Activated CD4-positive, alpha-beta memory T cell treated with anti-CD3 and anti-CD28 coated beads, Interleukin-2, amount 10 ng/mL, durations not matched to agents 7 days and 5 days (primary cell): ENCODE results near the gene HBS1L. TPM values are rescaled to one million over a fixed set of nuclear protein-coding genes. Genes with fewer than 3 reads are reported as not detected.

Source experiments
- CTCF ChIA-PET: fragments of 350-600 bp; sonication (Branson Sonifier 250); formaldehyde crosslinking; loops from one replicate; lab custom pipeline; 2021; ENCODE audit warnings: antibody characterized with exemption, inconsistent platforms; lab: Charles Lee
- POLR2A ChIA-PET: fragments of 350-600 bp; sonication (Branson Sonifier 250); formaldehyde crosslinking; loops from one replicate; lab custom pipeline; 2021; ENCODE audit warnings: antibody characterized with exemption; lab: Charles Lee
- DNase-seq: peaks from one replicate; pipeline ENCODE4 v3.0.0-alpha.2; 2020
- H3K27ac Mint-ChIP-seq: one replicate; pipeline ENCODE4 v1.8.0; 2021; ENCODE audit warnings: mild to moderate bottlenecking, mixed read lengths
- H3K27me3 Mint-ChIP-seq: one replicate; pipeline ENCODE4 v1.8.0; 2021; ENCODE audit warnings: mixed read lengths
- H3K36me3 Mint-ChIP-seq: one replicate; pipeline ENCODE4 v1.8.0; 2021; ENCODE audit warnings: low read depth, mixed read lengths
- H3K4me1 Mint-ChIP-seq: one replicate; pipeline ENCODE4 v1.8.0; 2021; ENCODE audit warnings: mixed read lengths
- H3K4me3 Mint-ChIP-seq: one replicate; pipeline ENCODE4 v1.8.0; 2021; ENCODE audit warnings: mild to moderate bottlenecking, mixed read lengths
- H3K9me3 Mint-ChIP-seq: one replicate; pipeline ENCODE4 v1.8.0; 2021; ENCODE audit warnings: mixed read lengths
- total RNA-seq, 2 experiments: library from RNA; stranded (reverse); gene quantifications; one replicate each; pipeline ENCODE4 v1.2.3, GENCODE V29; 2021

HBS1L gene
- total RNA-seq, 2 experiments from 2014 or later, result 90.3 to 91.6 TPM

DNA sequence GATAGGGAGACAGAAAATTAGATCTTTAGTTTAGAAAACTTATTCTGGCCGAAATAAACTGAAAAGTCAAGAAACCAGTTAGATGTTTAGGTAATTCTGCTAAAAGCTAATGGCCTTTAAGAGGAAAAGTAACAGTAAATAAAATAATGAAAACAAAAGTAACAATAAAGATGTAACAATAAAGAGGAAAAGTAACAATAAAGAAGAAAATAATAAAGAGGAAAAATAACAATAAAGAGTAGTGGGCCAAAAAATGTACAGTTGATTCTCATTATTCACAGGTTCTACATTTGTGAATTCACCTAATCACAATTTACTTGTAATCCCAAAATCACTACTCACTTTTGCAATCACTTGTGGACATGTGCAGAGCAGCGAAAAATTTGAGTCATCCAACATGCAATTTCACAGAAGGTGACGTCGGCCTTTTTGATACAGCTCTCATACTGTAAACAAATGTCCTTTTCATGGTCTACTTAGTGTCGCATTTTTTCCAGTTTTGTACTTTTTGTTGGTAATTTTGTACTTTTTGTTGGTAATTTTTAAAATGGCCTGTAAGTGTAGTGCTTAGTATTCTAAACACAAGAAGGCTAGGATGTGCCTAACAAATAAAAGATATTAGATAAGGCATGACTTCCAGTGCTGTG, 24.0 kb downstream of the HBS1L start:
- peaks cover 39% of the 10 kb centered on the region for H3K4me1 Mint-ChIP-seq
- no peaks in the 10 kb centered on the region for H3K27me3 Mint-ChIP-seq
- POLR2A ChIA-PET, result no interaction called here
- no peaks in the 10 kb centered on the region for H3K9me3 Mint-ChIP-seq
- peaks cover 66% of the 10 kb centered on the region for H3K36me3 Mint-ChIP-seq
- H3K27ac Mint-ChIP-seq, result peak overlapping the region; percentile 41
- H3K4me3 Mint-ChIP-seq, result peak overlapping the region; percentile 4
- CTCF ChIA-PET, result interaction anchor here (2.2 kb wide), 1 partner anchor 153 kb away, joined by 6 read pairs; no protein-coding TSS in a partner anchor
- DNase-seq, result no peak

- H3K4me1 Mint-ChIP-seq, result peaks cover 41% of the 10 kb centered on the region
- ChIA-PET POLR2A (no interaction called here), CTCF (interaction anchor here (2.2 kb wide), 1 partner anchor 154 kb away, joined by 6 read pairs; no protein-coding TSS in a partner anchor)
- peak overlapping the region; percentile 4 for H3K4me3 Mint-ChIP-seq
- no peak for DNase-seq
- H3K27me3 Mint-ChIP-seq, result no peaks in the 10 kb centered on the region
- H3K9me3 Mint-ChIP-seq, result no peaks in the 10 kb centered on the region
- H3K36me3 Mint-ChIP-seq, result peaks cover 68% of the 10 kb centered on the region
- peak overlapping the region; percentile 41 for H3K27ac Mint-ChIP-seq
These were observed 24.6 kb downstream of the HBS1L start for GRCh38 chr6:135030056-135030473.

DNA sequence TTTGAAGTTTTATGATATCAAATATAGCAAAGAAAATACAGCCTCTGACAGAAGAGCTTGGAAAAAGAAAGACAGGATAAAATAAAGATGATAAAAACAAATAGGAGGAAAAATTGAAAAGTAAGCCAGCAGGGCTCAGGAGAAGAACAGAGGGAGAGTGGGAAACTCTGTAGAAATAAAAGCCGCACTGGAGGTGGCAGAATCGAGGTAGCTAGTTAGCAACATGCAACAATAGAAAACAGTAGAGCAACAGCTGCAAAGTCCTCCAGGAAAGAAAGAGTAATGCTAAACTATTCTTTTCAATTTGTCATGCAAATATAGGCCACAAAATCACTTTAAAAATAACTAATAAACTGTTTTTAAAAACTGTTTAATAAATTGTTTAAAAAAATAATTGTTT, 28.8 kb downstream of the HBS1L start:
- no peaks in the 10 kb centered on the region for H3K27me3 Mint-ChIP-seq
- peaks cover 38% of the 10 kb centered on the region for H3K36me3 Mint-ChIP-seq
- H3K27ac Mint-ChIP-seq, result no peak overlapping the region
- H3K9me3 Mint-ChIP-seq, result no peaks in the 10 kb centered on the region
- no peak for DNase-seq
- CTCF ChIA-PET, result interaction anchor here (1.9 kb wide), 1 partner anchor 29 kb away, joined by 4 read pairs; the partner anchor contains the start of gene HBS1L
- peaks cover 45% of the 10 kb centered on the region for H3K4me1 Mint-ChIP-seq
- POLR2A ChIA-PET, result interaction anchor here (0.7 to 1.8 kb wide), 2 partner anchors 10 to 29 kb away, joined by 4 to 6 read pairs; partner anchors contain the start of gene HBS1L
- H3K4me3 Mint-ChIP-seq, result no peak overlapping the region

DNA sequence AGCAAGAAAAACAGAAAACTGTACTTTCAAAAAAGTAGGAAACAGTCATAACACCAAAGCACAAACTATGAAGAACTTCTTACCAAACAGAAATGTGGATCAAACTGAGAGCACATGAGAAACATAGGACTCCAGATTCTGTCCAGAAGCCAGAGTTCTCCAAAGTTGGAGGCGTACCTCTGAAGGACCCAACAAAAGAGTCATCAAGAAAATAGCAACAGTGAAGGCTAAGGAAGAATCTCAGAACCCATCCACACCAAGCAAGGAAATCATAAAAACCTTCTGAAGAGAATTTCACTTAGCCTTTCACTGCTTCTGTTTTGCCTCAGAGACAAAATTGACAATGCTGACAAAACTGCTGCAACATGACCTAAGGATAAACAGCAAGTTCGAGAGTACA, 29.4 kb downstream of the HBS1L start:
- Mint-ChIP-seq H3K9me3 (no peaks in the 10 kb centered on the region), H3K4me1 (peaks cover 43% of the 10 kb centered on the region), H3K27me3 (no peaks in the 10 kb centered on the region), H3K36me3 (peaks cover 36% of the 10 kb centered on the region), H3K27ac (no peak overlapping the region), H3K4me3 (no peak overlapping the region)
- DNase-seq, result no peak
- ChIA-PET CTCF (interaction anchor here (1.9 kb wide), 1 partner anchor 30 kb away, joined by 4 read pairs; the partner anchor contains the start of gene HBS1L), POLR2A (interaction anchor here (0.7 to 1.8 kb wide), 2 partner anchors 10 to 30 kb away, joined by 4 to 6 read pairs; partner anchors contain the start of gene HBS1L)

- H3K4me1 Mint-ChIP-seq, result peaks cover 40% of the 10 kb centered on the region
- H3K36me3 Mint-ChIP-seq, result peaks cover 31% of the 10 kb centered on the region
- H3K9me3 Mint-ChIP-seq, result no peaks in the 10 kb centered on the region
- POLR2A ChIA-PET, result interaction anchor here (0.7 to 2.3 kb wide), 4 partner anchors 14 to 159 kb away, joined by 3 to 13 read pairs (median 4); partner anchors contain the start of genes HBS1L and MYB
- H3K4me3 Mint-ChIP-seq, result no peak overlapping the region
- CTCF ChIA-PET, result interaction anchor here (0.7 to 1.2 kb wide), 9 partner anchors 10 to 1318 kb away, joined by 3 to 5 read pairs (median 3); partner anchors contain the start of gene HBS1L
- no peaks in the 10 kb centered on the region for H3K27me3 Mint-ChIP-seq
- no peak for DNase-seq
- H3K27ac Mint-ChIP-seq, result peak overlapping the region; percentile 3
These were observed 32.4 kb downstream of the HBS1L start for GRCh38 chr6:135022050-135022697.

DNA sequence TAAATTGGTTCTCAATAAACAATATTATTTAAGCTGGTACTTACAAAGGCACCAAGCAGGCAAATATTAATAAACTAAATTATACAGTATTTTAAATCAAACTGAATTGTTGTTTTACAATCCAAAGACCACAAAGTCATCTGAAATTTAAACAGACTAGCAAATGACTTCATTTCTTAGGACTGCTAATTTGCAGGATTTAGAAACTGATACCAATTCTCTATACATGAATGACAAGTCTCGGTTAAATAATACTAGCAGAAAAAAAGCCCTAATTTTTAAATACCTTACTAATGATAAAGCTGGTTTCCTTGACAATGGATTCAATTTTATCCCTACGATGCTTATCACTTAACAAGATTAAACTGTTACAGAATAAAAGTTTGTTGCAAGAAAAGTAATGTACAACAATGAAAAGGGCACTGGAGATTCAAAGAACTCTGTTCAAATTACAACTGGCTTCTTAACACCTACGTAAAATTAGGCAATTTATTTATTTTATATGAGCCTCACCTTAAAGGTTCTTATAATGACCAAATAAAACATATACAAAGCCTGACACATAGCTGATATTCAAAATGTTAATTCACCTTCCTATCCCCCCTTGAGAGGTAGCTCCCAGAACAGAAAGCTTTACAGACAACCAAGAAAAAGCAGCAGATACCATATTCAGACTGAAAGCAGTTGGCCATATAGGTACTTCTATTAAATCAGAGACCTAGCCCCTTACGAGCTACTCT, 33.1 kb downstream of the HBS1L start:
- POLR2A ChIA-PET, result interaction anchor here (0.7 to 2.3 kb wide), 4 partner anchors 15 to 159 kb away, joined by 3 to 13 read pairs (median 4); partner anchors contain the start of genes HBS1L and MYB
- no peaks in the 10 kb centered on the region for H3K27me3 Mint-ChIP-seq
- no peak overlapping the region for H3K4me3 Mint-ChIP-seq
- H3K9me3 Mint-ChIP-seq, result no peaks in the 10 kb centered on the region
- no peak for DNase-seq
- CTCF ChIA-PET, result interaction anchor here (0.7 to 1.2 kb wide), 7 partner anchors 17 to 418 kb away, joined by 3 to 5 read pairs (median 3); partner anchors contain the start of gene HBS1L
- H3K4me1 Mint-ChIP-seq, result peaks cover 41% of the 10 kb centered on the region
- peaks cover 27% of the 10 kb centered on the region for H3K36me3 Mint-ChIP-seq
- peak overlapping the region; percentile 3 for H3K27ac Mint-ChIP-seq

DNA sequence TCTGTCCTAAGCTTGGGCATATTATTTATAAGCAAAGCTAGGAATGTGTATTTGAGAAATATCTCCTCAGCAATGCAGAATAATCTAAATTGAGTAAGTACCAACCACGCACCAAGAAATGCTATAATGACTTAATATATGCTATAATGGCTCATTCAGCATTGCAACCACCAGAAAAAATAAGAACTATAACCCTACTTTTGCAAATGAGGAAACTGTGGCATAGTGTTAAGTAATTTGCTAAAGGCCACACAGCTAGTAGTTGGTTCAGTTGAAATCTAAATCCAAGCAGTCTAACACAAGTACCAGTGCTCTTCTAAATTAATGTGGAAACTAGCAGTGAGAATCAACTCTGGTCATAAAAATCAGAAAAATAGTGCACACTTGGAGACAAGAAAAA, 35.7 kb downstream of the HBS1L start:
- DNase-seq, result no peak
- peaks cover 20% of the 10 kb centered on the region for H3K36me3 Mint-ChIP-seq
- POLR2A ChIA-PET, result no interaction called here
- H3K4me1 Mint-ChIP-seq, result peaks cover 51% of the 10 kb centered on the region
- no peak overlapping the region for H3K4me3 Mint-ChIP-seq
- H3K27ac Mint-ChIP-seq, result no peak overlapping the region
- no peaks in the 10 kb centered on the region for H3K9me3 Mint-ChIP-seq
- CTCF ChIA-PET, result no interaction called here
- H3K27me3 Mint-ChIP-seq, result no peaks in the 10 kb centered on the region

GRCh38 chr6:135018052-135018451, 36.6 kb downstream of the HBS1L start:
- CTCF ChIA-PET, result no interaction called here
- Mint-ChIP-seq H3K9me3 (no peaks in the 10 kb centered on the region), H3K4me3 (no peak overlapping the region)

DNA sequence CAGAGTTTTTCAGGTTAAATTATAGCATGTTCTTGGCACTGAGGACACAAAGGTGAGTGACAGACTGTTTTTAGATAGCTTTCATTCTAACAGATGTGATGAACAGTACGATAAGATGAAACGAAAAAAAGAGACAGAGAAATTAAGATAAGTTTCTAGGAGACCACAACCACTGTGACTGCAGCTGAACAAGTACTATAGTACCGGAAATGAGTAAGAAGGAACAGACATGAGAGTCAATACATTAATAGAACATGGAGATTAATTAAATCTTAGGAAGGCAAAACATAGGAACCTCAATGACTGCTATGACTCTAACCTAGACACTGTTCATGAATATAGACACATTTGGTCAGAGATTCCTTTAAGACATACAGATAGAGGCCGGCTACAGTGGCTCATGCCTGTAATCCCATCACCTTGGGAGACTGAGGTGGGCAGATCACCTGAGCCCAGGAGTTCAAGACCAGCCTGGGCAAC, 40.2 kb downstream of the HBS1L start:
- Mint-ChIP-seq H3K9me3 (no peaks in the 10 kb centered on the region), H3K36me3 (peaks cover 35% of the 10 kb centered on the region), H3K4me1 (peaks cover 56% of the 10 kb centered on the region), H3K27ac (peak overlapping the region; percentile 87), H3K27me3 (no peaks in the 10 kb centered on the region), H3K4me3 (peak overlapping the region; percentile 59)
- no peak for DNase-seq
- POLR2A ChIA-PET, result interaction anchor here (0.7 to 1.5 kb wide), 7 partner anchors 10 to 169 kb away, joined by 3 to 7 read pairs (median 3); partner anchors contain the start of genes HBS1L and MYB
- CTCF ChIA-PET, result interaction anchor here (1.0 to 1.3 kb wide), 3 partner anchors 12 to 169 kb away, joined by 4 to 5 read pairs (median 4); no protein-coding TSS in a partner anchor

More at GRCh38 chr6:135018052-135018451, 36.6 kb downstream of the HBS1L start:
- POLR2A ChIA-PET, result interaction anchor here (0.9 kb wide), 1 partner anchor 37 kb away, joined by 4 read pairs; the partner anchor contains the start of gene HBS1L
- Mint-ChIP-seq H3K27me3 (no peaks in the 10 kb centered on the region), H3K4me1 (peaks cover 59% of the 10 kb centered on the region), H3K27ac (no peak overlapping the region), H3K36me3 (peaks cover 24% of the 10 kb centered on the region)
- no peak for DNase-seq

DNA sequence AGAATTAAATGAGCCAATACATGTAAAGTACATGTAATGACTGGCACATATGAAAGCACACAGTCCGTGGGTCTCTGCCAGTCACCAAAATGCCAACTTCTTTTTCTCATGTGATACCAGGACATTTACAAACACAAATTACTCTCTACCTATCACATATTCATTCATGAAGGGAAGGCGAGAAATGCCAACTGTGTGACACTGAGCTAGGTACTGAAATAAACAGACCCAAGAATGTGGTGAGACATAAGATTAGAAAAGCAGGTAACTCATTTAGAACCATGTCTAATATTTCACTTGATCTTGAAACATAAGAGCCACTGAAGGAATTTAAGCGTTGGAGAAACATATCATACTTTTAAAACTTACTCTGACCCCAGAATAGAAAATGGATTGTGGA, 41.4 kb downstream of the HBS1L start:
- Mint-ChIP-seq H3K9me3 (no peaks in the 10 kb centered on the region), H3K27ac (peak overlapping the region; percentile 82), H3K4me1 (peaks cover 60% of the 10 kb centered on the region), H3K4me3 (peak overlapping the region; percentile 19), H3K27me3 (no peaks in the 10 kb centered on the region), H3K36me3 (peaks cover 35% of the 10 kb centered on the region)
- POLR2A ChIA-PET, result no interaction called here
- CTCF ChIA-PET, result interaction anchor here (2.2 kb wide), 1 partner anchor 10 kb away, joined by 13 read pairs; no protein-coding TSS in a partner anchor
- DNase-seq, result no peak

DNA sequence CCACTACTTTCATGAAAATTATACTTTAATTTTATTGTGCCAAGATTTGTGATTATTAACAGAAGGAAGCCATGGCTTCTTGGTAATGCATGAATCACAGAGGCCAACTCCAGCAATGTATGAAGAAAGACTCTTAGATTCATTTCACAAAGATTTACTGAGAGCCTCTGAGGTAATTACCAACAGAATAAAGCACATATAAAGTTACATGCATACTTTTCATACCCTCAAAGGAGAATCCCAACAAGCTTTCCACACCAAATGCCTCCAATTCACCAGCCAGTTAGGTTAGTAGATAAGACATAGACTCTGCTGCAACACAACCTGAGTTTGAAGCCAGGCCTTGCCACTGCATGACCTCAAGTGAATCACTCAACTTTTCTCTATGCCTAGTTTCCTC, 41.9 kb downstream of the HBS1L start:
- DNase-seq, result no peak
- Mint-ChIP-seq H3K4me3 (no peak overlapping the region), H3K27ac (peak overlapping the region; percentile 82), H3K36me3 (peaks cover 38% of the 10 kb centered on the region), H3K4me1 (peaks cover 60% of the 10 kb centered on the region), H3K27me3 (no peaks in the 10 kb centered on the region), H3K9me3 (no peaks in the 10 kb centered on the region)
- ChIA-PET POLR2A (no interaction called here), CTCF (interaction anchor here (0.7 to 2.2 kb wide), 2 partner anchors 10 to 172 kb away, joined by 3 to 13 read pairs; no protein-coding TSS in a partner anchor)

- POLR2A ChIA-PET, result interaction anchor here (0.5 kb wide), 1 partner anchor 483 kb away, joined by 4 read pairs; no protein-coding TSS in a partner anchor
- Mint-ChIP-seq H3K9me3 (no peaks in the 10 kb centered on the region), H3K4me3 (no peak overlapping the region), H3K27me3 (no peaks in the 10 kb centered on the region), H3K36me3 (peaks cover 39% of the 10 kb centered on the region), H3K4me1 (peaks cover 61% of the 10 kb centered on the region), H3K27ac (peak overlapping the region; percentile 5)
- DNase-seq, result no peak
- CTCF ChIA-PET, result interaction anchor here (0.7 to 2.2 kb wide), 2 partner anchors 9 to 172 kb away, joined by 3 to 13 read pairs; no protein-coding TSS in a partner anchor
These were observed 42.3 kb downstream of the HBS1L start for GRCh38 chr6:135012349-135012748.
